ENCODE data around the gene SASH1. TPM values are rescaled to one million over a fixed set of nuclear protein-coding genes. Genes with fewer than 3 reads are reported as not detected.

The SASH1 gene
- total RNA-seq, 2 donors from 2014 or later = 14.9 to 16.4 TPM

DNA sequence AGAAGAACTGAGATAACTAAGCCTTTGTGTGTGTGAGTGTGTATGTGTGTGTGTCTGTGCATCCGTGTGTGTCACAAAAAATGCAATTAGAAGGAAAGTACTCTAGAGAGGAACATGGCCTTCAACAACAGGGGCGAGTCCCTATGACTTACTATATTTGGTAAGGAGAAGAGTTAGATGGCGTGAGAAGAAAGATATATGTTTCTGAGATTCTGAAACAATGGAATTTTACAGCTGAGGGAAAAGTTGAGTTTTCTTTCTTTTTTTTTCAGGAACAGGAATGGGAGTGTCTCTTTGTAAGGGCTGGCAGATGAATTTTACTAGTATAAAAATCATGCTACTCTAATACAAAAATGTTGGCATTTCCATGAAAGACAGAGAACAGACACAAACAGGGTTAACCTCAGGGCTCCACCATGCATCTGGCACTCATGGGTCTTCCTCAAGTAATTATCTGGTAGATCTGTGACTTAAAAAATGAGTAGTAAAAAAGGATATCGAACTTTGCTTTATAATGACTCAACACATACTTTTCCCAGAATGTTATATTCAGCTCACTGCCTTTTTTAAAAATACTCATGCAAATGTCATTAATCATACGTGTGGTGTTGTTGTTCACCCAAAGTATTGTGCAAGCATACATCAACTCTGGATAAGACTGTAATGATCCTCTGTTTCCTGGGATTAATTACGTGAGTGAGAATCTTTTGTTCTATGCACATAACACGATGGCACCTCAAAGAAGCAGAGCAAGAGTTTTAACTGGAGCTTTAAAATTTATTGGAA, 12.8 kb upstream of the SASH1 start:
- H3K9ac ChIP-seq (ENCODE audit: low read depth in 2 of 2, low read length in 2 of 2) = no peak overlapping the region
- intact Hi-C loops (cut with DNase I) = no loop called here
- H3K27ac ChIP-seq = no peak overlapping the region
- H3K9me3 ChIP-seq = no peaks in the 10 kb centered on the region
- no peak overlapping the region for H3K4me3 ChIP-seq
- H3K36me3 ChIP-seq = no peaks in the 10 kb centered on the region
- H3K27me3 ChIP-seq = no peaks in the 10 kb centered on the region
- no peaks in the 10 kb centered on the region for H3K4me1 ChIP-seq
- no peak for DNase-seq
- TF ChIP-seq, protein P1, sequence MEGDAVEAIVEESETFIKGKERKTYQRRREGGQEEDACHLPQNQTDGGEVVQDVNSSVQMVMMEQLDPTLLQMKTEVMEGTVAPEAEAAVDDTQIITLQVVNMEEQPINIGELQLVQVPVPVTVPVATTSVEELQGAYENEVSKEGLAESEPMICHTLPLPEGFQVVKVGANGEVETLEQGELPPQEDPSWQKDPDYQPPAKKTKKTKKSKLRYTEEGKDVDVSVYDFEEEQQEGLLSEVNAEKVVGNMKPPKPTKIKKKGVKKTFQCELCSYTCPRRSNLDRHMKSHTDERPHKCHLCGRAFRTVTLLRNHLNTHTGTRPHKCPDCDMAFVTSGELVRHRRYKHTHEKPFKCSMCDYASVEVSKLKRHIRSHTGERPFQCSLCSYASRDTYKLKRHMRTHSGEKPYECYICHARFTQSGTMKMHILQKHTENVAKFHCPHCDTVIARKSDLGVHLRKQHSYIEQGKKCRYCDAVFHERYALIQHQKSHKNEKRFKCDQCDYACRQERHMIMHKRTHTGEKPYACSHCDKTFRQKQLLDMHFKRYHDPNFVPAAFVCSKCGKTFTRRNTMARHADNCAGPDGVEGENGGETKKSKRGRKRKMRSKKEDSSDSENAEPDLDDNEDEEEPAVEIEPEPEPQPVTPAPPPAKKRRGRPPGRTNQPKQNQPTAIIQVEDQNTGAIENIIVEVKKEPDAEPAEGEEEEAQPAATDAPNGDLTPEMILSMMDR (IDR thresholded peaks at IDR 0.05) = no peak

DNA sequence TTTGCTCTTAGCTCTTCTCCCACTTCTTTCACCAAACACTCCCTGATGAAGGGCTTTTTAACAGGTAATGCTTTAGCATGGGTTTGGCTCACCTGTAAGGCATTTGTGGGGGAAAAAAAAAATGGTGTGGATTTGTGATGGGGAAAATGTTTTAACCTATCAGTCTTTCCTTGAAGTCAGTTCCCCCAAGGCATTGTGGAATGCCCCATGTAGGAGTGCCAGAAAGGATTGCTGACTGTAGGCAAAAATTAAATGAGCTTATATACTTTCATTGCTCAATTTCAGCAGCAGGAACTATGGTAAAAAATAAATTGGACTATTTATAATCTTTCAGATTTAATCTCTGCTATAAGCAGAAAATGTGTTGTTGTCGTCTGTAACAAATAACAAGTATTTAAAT, 10.6 kb upstream of the SASH1 start:
- no peak overlapping the region for H3K27ac ChIP-seq
- no peak overlapping the region for H3K9ac ChIP-seq (ENCODE audit: low read depth in 2 of 2, low read length in 2 of 2)
- DNase-seq = no peak
- no peaks in the 10 kb centered on the region for H3K4me1 ChIP-seq
- intact Hi-C loops (cut with DNase I) = no loop called here
- H3K4me3 ChIP-seq = no peak overlapping the region
- TF ChIP-seq, protein P1 (IDR thresholded peaks at IDR 0.05) = no peak
- no peaks in the 10 kb centered on the region for H3K36me3 ChIP-seq
- H3K27me3 ChIP-seq = no peaks in the 10 kb centered on the region
- no peaks in the 10 kb centered on the region for H3K9me3 ChIP-seq

DNA sequence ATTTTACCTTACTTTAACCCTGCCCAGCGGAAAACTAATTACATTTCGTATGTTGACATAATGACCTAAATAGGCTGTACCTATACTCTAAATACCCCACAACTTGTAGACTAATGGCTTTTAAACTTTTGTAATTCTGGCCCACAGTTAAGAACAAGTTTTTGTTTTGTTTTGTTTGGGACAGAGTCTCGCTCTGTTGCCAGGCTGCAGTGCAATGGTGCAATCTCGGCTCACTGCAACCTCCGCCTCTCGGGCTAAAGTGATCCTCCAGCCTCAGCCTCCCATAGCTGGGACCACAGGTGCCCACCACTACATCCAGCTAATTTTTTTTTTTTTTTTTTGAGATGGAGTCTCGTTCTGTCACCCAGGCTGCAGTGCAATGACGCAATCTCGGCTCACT, 5.7 kb upstream of the SASH1 start:
- H3K4me1 ChIP-seq = no peaks in the 10 kb centered on the region
- no peaks in the 10 kb centered on the region for H3K9me3 ChIP-seq
- H3K4me3 ChIP-seq = no peak overlapping the region
- intact Hi-C loops (cut with DNase I) = no loop called here
- no peaks in the 10 kb centered on the region for H3K27me3 ChIP-seq
- no peak overlapping the region for H3K9ac ChIP-seq (ENCODE audit: low read depth in 2 of 2, low read length in 2 of 2)
- DNase-seq = no peak
- TF ChIP-seq, protein P1 (IDR thresholded peaks at IDR 0.05) = no peak
- no peak overlapping the region for H3K27ac ChIP-seq
- H3K36me3 ChIP-seq = no peaks in the 10 kb centered on the region

DNA sequence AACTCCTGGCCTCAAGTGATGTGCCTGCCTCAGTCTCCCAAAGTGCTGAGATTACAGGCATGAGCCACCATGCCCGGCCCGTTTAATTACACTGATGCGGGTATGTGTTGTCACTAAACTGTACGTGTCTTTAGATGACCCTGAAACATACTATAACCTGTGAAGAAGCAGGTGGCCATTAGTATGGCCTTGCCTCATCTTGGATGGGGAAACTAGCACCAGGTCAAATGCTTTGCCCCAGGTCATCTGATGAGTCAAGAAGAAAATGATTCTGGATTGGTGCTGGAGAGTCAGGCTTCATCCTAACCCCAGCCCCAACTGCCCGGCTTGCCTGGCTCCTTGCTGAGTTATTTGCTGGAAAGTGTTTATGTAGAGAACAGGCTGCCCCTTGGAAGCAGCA, 2.9 kb upstream of the SASH1 start:
- no peaks in the 10 kb centered on the region for H3K4me1 ChIP-seq

DNA sequence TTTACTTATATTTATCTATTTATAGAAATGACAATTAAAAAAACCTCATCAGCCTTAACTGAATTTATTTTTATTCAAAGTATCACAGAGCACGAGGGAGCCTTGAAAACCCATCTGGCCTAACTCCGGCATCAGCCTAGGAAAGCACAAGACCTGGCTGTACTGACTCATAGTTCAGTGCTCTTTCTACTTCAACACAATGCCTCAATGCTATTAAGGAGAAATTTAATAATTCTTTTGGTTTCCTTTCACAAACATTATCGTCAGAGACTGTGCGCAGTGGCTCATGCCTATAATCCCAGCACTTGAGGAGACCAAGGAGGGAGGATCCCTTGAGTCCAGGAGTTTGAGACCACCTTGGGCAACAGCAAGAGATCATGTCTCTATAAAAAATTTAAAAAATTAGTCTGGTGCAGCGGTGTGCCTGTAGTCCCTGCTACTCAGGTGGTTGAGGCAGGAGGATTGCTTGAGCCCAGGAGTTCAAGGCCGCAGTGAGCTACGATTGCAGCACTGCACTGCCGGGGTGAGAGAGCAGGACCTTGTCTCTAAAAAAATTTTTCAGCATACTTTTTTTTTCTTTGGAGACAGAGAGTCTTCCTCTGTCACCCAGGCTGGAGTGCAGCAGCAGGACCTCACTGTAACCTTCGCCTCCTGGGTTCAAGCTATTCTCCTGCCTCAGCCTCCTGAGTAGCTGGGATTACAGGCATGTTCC, 1.9 kb upstream of the SASH1 start:
- Histone ChIP-seq H3K27me3 (no peaks in the 10 kb centered on the region), H3K4me3 (no peak overlapping the region), H3K36me3 (no peaks in the 10 kb centered on the region), H3K9ac (ENCODE audit: low read depth in 2 of 2, low read length in 2 of 2) (no peak overlapping the region), H3K4me1 (no peaks in the 10 kb centered on the region), H3K27ac (no peak overlapping the region), H3K9me3 (no peaks in the 10 kb centered on the region)
- DNase-seq = no peak
- TF ChIP-seq, protein P1 (IDR thresholded peaks at IDR 0.05) = no peak
- intact Hi-C loops (cut with DNase I) = no loop called here

More for the DNA sequence above, 2.9 kb upstream of the SASH1 start:
- intact Hi-C loops (cut with DNase I) = no loop called here
- H3K27ac ChIP-seq = no peak overlapping the region
- no peak overlapping the region for H3K4me3 ChIP-seq
- no peaks in the 10 kb centered on the region for H3K9me3 ChIP-seq
- H3K9ac ChIP-seq (ENCODE audit: low read depth in 2 of 2, low read length in 2 of 2) = no peak overlapping the region
- no peaks in the 10 kb centered on the region for H3K27me3 ChIP-seq
- no peak for DNase-seq
- TF ChIP-seq, protein P1 (IDR thresholded peaks at IDR 0.05) = no peak
- no peaks in the 10 kb centered on the region for H3K36me3 ChIP-seq
